HG03095 (cell line): Measurements from ENCODE around the gene SLC39A8.

ENCODE experiments used
- ATAC-seq: cut with Tn5 transposase; IDR thresholded peaks from one replicate; pipeline ENCODE4 v1.9.1; 2021; ENCODE audit warnings: moderate library complexity; ENCODE audit not compliant: unreplicated experiment

Gene SLC39A8

DNA sequence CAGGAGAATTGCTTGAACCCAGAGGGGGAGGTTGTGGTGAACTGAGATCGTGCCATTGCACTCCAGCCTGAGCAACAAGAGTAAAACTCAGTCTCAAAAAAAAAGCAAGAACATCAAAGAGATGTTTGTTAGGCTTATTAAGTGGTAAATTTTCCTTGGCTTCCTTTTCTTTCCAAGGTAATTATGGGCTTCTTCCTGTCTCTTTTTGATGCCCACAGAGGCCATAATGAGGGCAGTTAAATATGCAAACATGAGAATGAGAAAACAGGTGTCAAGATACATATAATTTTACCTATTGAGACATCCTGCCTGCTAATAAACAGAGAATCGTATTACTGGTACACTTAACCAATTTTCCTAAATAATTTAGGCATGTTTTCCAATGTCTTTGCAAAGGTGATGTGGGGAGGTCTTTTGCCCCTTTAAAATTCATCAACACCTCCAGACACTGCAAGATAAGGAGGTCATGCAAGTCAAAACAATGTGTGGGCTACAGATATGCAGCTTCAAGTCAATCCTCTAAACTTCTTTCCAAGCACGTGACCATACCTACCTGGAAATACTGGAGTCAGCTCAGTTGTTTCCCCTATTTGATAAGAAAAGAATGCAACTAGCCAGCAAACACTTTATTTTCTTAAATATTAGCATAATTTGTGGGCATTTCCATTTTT is 2.7 kb downstream of the SLC39A8 start:
- no peak for ATAC-seq

DNA sequence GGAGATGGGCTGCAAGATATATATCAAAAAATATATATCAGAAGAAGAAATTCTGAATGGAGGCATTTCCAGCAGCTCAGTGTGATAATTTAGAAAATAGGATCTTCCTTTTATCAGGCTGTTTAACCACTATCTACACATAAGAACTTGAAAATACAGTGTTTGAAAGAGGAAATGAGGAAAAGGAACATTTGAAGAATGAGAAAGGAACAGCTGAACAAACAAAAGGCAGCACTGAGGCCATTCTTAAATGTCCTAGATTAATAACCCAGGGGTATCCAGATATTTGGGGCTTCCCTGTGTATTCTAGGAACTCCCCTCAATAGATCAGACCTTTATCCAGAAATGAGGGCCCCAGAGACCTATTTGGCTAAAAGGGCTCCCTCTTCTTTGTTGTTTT is 4.1 kb downstream of the SLC39A8 start:
- no peak for ATAC-seq

- ATAC-seq, result no peak
These were observed 6.3 kb downstream of the SLC39A8 start for GRCh38 chr4:102339018-102339417.

GRCh38 chr4:102338405-102338804 is 6.9 kb downstream of the SLC39A8 start:
- ATAC-seq, result no peak

DNA sequence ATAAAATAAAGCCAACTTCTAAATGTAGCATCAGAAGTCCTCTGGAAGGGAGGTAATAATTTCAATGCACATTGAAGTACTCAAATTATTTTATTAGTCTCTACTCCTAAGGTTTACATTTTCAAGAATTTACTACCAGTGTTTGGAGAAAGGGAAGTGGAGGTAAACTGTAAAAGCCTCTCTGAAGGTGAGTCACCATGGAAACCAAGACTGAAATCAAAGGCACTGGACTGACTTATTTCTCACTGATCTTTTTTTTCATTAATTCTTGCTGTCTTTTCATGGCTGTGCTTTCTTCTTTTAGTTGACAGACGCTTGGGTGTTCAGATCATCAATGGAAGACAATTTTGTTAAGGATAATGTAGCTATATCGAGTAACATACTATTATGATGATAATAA is 9.7 kb downstream of the SLC39A8 start:
- no peak for ATAC-seq

GRCh38 chr4:102334624-102335023 is 10.7 kb downstream of the SLC39A8 start:
- no peak for ATAC-seq

GRCh38 chr4:102333787-102334186 is 11.5 kb downstream of the SLC39A8 start:
- no peak for ATAC-seq

DNA sequence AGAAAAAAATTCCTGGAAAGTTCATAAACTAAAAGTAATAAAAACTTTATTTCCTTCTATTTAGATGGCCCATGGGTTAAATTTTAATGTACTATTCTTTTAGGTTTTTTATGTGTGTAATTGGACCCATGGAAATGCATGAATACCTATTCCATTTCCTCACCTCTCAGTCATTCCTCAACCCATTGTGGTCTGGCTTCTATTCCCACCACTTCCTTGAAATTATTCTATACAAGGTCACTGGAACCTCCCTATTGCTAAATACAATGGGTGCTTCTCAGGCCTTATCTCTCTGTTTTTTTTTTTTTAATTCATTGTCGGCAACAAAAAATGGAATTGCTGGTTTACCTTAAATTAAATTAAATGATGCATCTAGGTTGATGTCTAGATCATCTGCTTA is 17.2 kb downstream of the SLC39A8 start:
- no peak for ATAC-seq

GRCh38 chr4:102326951-102327350 is 18.3 kb downstream of the SLC39A8 start:
- no peak for ATAC-seq

DNA sequence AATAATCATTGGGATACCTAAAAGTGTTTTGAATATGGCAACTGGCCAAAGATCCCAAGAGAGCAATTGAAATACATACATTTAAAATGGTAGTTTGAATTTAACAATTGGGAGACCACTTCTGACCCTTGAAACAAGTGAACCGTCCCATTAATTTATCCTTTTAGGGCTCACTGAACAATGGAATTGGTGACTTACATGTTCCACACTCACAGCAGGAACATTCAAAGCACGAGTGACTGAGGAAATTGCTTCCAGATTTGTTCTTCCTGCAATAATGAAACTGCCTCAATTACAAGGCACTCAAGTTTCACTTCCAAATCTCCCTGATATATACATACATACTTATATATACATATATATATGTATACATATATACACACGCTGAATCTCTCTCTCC is 20.6 kb downstream of the SLC39A8 start:
- ATAC-seq, result no peak

DNA sequence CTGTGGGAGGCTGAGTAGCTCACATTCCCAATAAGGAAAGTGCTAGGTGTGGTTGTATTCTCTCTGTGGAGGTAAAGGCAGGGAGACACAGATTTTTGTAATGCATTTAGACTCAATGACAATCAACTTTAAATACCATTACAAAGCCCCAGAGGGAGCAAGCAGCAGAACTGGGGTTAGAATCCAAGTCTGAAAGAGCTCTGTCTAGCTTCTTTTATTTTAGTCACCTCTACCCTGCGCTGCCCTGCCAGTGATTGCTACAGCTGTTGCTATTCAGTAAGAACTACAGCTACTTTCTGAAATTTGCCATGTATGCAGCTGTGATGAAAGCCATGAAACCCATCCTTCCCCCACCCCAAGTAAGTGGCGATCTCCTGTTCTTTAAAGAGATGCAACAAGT is 22.5 kb downstream of the SLC39A8 start:
- ATAC-seq, result no peak

GRCh38 chr4:102321260-102321995 is 23.9 kb downstream of the SLC39A8 start:
- peak; percentile 95 for ATAC-seq

DNA sequence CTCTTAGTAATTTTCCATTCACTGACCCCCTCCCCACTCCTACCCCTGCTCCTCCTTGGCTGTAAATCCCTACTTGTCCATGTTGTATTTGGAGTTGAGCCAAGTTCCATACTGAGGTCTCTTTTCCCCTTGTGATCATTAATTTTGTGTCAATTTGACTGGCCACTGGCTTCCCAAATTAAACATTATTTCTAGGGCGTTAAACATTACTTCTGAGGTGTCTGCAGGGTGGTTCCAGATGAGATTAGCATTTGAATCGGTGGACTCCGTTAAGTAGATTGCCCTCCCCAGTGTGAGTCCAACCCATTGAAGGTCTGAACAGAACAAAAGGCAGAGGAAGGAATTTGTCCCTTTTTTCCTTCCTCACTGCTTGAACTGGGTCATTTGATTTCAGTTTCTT is 25.7 kb downstream of the SLC39A8 start:
- no peak for ATAC-seq

- no peak for ATAC-seq
These were observed 26.8 kb downstream of the SLC39A8 start for GRCh38 chr4:102318526-102318925.

DNA sequence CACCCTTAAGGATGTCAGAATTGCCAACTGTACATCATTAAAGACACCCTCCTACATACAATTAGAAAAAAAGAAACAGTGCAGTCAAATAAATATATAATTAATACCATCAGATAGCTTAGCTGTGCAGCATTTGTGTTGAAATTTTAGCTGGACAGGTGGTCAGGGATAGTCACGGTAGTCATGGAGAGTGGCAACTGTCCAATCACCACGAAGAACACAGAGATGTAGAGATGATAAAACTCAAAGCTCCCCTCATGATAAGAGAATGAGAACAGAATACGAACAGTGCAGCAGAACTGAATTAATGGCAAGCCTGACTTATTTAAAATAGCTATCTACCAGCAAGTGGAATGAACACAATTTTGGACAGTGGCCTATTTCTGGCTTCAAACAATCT is 27.2 kb downstream of the SLC39A8 start:
- no peak for ATAC-seq

DNA sequence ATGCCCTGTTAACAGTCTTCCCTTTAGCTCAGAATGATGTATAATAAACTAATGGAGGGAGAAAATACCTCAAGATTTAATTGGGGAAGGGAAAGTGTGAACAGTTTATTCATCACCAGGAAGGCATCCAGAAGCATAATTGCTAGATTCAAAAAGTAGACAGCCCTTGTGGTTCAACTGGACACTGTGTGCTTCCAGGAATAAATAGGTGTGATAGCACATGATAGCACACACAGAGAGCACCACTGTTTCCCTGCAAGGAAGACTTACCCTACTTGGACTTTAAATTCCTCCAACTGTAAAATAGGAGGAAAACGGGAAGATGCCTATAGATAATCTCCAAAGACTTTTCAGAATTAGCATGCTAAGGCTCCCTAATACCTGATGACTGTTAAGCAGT is 27.8 kb downstream of the SLC39A8 start:
- no peak for ATAC-seq

- no peak for ATAC-seq
These were observed 28.7 kb downstream of the SLC39A8 start for GRCh38 chr4:102316585-102316984.

- ATAC-seq, result no peak
These were observed 29.8 kb downstream of the SLC39A8 start for GRCh38 chr4:102315532-102315931.

DNA sequence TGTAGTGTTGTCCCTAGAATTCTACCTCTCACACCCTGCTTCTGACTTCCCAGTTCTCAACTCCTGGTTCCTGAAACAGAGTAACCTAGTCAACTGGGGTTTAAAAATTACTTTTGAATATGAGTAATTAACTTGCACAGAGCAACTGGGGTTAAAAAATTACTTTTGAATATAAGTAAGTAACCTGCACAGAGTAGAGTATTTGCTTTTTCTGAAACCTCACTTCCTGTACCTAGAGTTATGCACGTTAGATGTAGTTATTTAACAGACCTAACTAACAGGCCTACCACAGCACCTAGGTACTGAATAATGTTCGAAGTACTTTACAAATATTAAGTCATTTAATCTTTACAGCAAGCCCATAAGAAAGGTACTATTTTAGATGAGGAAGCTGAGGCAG is 32.9 kb downstream of the SLC39A8 start:
- no peak for ATAC-seq

DNA sequence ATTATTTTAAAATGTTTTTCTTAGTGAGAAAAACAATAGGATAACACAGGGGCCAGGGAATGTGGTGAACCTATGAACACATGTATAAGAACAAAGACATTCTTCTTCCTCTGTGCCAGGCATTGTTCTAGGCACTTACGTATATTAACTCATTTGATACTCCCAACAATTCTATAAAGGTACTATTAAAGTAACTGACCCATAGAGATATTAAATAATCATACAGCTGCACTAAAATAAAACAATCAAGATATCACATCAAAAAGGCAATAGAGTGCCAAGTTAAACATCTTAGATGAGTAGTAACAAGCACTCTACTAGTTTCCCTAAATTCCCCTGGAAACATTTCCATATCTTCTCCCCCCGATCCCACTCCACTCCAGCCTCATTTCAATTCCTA is 33.4 kb downstream of the SLC39A8 start:
- ATAC-seq, result no peak

- ATAC-seq, result no peak
These were observed 33.9 kb downstream of the SLC39A8 start for GRCh38 chr4:102311407-102311806.

DNA sequence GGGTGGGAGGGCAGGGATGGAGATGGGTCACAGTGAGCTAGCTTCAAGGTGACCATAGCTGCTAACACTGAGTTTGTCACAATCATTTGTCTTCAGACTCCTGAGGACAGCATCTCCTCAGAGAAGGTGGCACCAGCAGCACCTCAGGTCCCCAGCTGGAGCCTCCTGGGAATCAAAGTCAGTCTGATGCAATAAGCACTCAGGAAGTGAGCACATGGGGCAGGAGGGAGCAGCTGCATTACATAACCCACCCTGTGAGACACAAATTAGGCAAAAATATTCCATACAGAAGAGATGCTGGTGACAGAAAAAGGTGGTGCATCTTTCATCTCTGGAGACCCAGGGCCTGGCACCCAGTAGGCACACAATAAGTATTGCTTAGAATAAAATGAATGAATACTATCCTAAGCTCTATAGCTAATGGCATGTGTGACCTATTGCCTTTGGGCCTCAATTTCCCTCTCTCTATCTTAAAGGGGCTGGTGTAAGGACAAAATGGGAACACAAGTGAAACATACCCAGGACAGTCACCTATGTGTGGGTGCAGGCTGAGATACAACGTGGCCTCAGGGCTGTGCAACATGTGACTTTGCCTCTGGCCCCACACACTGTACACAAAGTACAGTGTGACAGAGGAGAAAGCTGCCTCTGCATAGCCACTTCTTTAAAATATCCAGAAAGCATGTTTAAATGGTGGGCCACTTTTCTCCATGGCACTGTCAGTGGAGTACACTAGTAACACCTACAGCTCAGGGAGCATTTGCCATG is 37.1 kb downstream of the SLC39A8 start:
- ATAC-seq, result no peak
